ENCODE results near the gene MND1. TPM values are rescaled to one million over a fixed set of nuclear protein-coding genes. Genes with fewer than 3 reads are reported as not detected.

MND1 gene
- total RNA-seq = 1 to 10 TPM in 1 of 5 donors, under 1 TPM in 2, not detected in 2; 0.53 to 1.1 (median 0.70) TPM
- 0.46 TPM for total RNA-seq (2013)
- 0 to 0.37 (median 0) reads per million in 29 experiments for total RNA-seq

- Histone ChIP-seq H3K27me3 (replicated peaks in 1 of 2; ENCODE audit: control insufficient read depth in 2 of 2, extremely low read depth in 1 of 2, insufficient read depth in 2 of 2, low read length in 1 of 2) (no peaks in the 10 kb centered on the region), H3K27ac (ENCODE audit: low read length) (no peak within 1 kb of the TSS), H3K4me3 (ENCODE audit: control insufficient read depth in 1 of 2, extremely low read depth in 1 of 2, low read length in 1 of 2) (peak within 1 kb of the TSS; percentile 82 to 95), H3K36me3 (ENCODE audit: control insufficient read depth in 2 of 2, extremely low read depth in 1 of 2, insufficient read depth in 1 of 2, low read length in 1 of 2) (no peaks in the 10 kb centered on the region), H3K4me1 (ENCODE audit: control insufficient read depth in 1 of 2, extremely low read depth in 1 of 2, insufficient read depth in 2 of 2, low read length in 2 of 2) (peaks cover 6 to 11% of the 10 kb centered on the region in 2 experiments), H3K9me3 (no peaks in the 10 kb centered on the region)
- DNase-seq (peak; percentile 69 to 93 (median 86)), ATAC-seq (replicated peaks in 1 of 4) (peak; percentile 90 to 95 (median 92))
- Mint-ChIP-seq H3K27me3 (peaks cover 0 to 7% of the 10 kb centered on the region in 2 donors), H3K36me3 (no peaks in the 10 kb centered on the region), H3K4me3 (peak within 1 kb of the TSS; percentile 84 to 95 (median 92)), H3K9me3 (no peaks in the 10 kb centered on the region), H3K27ac (peak within 1 kb of the TSS; percentile 49 to 50), H3K4me1 (peaks cover 9 to 30% (median 15%) of the 10 kb centered on the region in 3 donors)
- ChIA-PET POLR2A (no interaction called here), CTCF (interaction anchor here (0.6 to 4.3 kb wide), 10 partner anchors 14 to 406 kb away, joined by 3 to 57 read pairs (median 4); no protein-coding TSS in a partner anchor)
- under 1% methylated on average over 75 of the region's 86 CpGs for WGBS (ENCODE audit: insufficient coverage)
Observed at GRCh38 chr4:153344131-153345011, at the start of gene MND1. TSS of gene MND1 (plus strand) at chr4:153344688. CDS start at chr4:153344738, 50 bp downstream.

GRCh38 chr4:153295131-153295755 lies 49.2 kb upstream of the MND1 start:
- Mint-ChIP-seq H3K4me1 (peaks cover 0 to 6% (median 2%) of the 10 kb centered on the region in 3 donors), H3K4me3 (no peak overlapping the region), H3K27me3 (no peaks in the 10 kb centered on the region), H3K36me3 (peaks cover 39% of the 10 kb centered on the region), H3K9me3 (peaks cover 0 to 13% (median 7%) of the 10 kb centered on the region in 3 donors), H3K27ac (no peak overlapping the region)
- peaks cover 2% of the 10 kb centered on the region for H3K9me3 ChIP-seq
- no peak for ATAC-seq (replicated peaks in 1 of 4)
- no peak overlapping the region for H3K27ac ChIP-seq (ENCODE audit: low read length)
- H3K4me1 ChIP-seq (ENCODE audit: control insufficient read depth in 1 of 2, extremely low read depth in 1 of 2, insufficient read depth in 2 of 2, low read length in 2 of 2) = no peaks in the 10 kb centered on the region
- ChIA-PET CTCF (no interaction called here), POLR2A (no interaction called here)
- no peak overlapping the region for H3K4me3 ChIP-seq (ENCODE audit: control insufficient read depth in 1 of 2, extremely low read depth in 1 of 2, low read length in 1 of 2)
- WGBS (ENCODE audit: insufficient coverage) = 95% methylated on average over 39 of the region's 40 CpGs
- H3K27me3 ChIP-seq (replicated peaks in 1 of 2; ENCODE audit: control insufficient read depth in 2 of 2, extremely low read depth in 1 of 2, insufficient read depth in 2 of 2, low read length in 1 of 2) = no peaks in the 10 kb centered on the region
- H3K36me3 ChIP-seq (ENCODE audit: control insufficient read depth in 2 of 2, extremely low read depth in 1 of 2, insufficient read depth in 1 of 2, low read length in 1 of 2) = peaks cover 0 to 4% of the 10 kb centered on the region in 2 donors
- no peak for DNase-seq

- no peak for ATAC-seq (replicated peaks in 1 of 4)
- peaks cover 43% of the 10 kb centered on the region for H3K36me3 Mint-ChIP-seq
- 64% methylated on average over 4 of the region's 11 CpGs for WGBS (ENCODE audit: insufficient coverage)
- Histone ChIP-seq H3K27ac (ENCODE audit: low read length) (no peak overlapping the region), H3K4me3 (ENCODE audit: control insufficient read depth in 1 of 2, extremely low read depth in 1 of 2, low read length in 1 of 2) (no peak overlapping the region), H3K9me3 (peaks cover 2% of the 10 kb centered on the region), H3K4me1 (ENCODE audit: control insufficient read depth in 1 of 2, extremely low read depth in 1 of 2, insufficient read depth in 2 of 2, low read length in 2 of 2) (no peaks in the 10 kb centered on the region), H3K36me3 (ENCODE audit: control insufficient read depth in 2 of 2, extremely low read depth in 1 of 2, insufficient read depth in 1 of 2, low read length in 1 of 2) (peaks cover 0 to 4% of the 10 kb centered on the region in 2 donors), H3K27me3 (replicated peaks in 1 of 2; ENCODE audit: control insufficient read depth in 2 of 2, extremely low read depth in 1 of 2, insufficient read depth in 2 of 2, low read length in 1 of 2) (no peaks in the 10 kb centered on the region)
- DNase-seq = no peak
- H3K4me1 Mint-ChIP-seq = peaks cover 0 to 6% (median 2%) of the 10 kb centered on the region in 3 donors
- H3K27me3 Mint-ChIP-seq = no peaks in the 10 kb centered on the region
- ChIA-PET CTCF (no interaction called here), POLR2A (no interaction called here)
- H3K9me3 Mint-ChIP-seq = peaks cover 0 to 17% (median 10%) of the 10 kb centered on the region in 3 donors
- H3K4me3 Mint-ChIP-seq = no peak overlapping the region
- no peak overlapping the region for H3K27ac Mint-ChIP-seq
Observed at GRCh38 chr4:153296040-153296823, 48.3 kb upstream of the MND1 start.

DNA sequence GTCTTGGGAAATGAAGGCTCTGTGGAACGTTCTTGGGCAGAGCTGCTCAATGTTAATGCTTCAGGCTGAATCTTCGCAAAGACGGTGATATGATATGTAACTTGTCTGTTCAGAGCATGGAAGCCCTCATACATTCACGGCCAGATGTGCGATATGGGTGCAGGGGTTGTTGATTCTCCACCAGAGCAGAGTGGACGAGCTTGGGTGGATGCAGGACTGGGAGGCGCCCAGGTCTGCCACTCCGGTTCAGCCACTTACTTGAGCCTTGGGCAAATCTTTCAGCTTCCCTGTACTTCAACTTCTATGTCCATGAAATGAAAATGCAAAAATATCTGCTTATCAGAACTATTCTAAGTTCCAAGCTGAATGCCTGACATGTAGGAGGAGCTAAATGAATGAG lies 47.4 kb upstream of the MND1 start:
- Mint-ChIP-seq H3K4me3 (no peak overlapping the region), H3K9me3 (peaks cover 0 to 23% (median 10%) of the 10 kb centered on the region in 3 donors), H3K27me3 (no peaks in the 10 kb centered on the region), H3K36me3 (peaks cover 48% of the 10 kb centered on the region), H3K27ac (no peak overlapping the region), H3K4me1 (peaks cover 0 to 6% (median 2%) of the 10 kb centered on the region in 3 donors)
- ChIA-PET POLR2A (no interaction called here), CTCF (interaction anchor here in 1 of 2 donors (0.6 kb wide), 1 partner anchor 282 kb away, joined by 5 read pairs; no protein-coding TSS in a partner anchor)
- peaks cover 0 to 4% of the 10 kb centered on the region in 2 donors for H3K36me3 ChIP-seq (ENCODE audit: control insufficient read depth in 2 of 2, extremely low read depth in 1 of 2, insufficient read depth in 1 of 2, low read length in 1 of 2)
- 96% methylated on average over 3 of the region's 8 CpGs for WGBS (ENCODE audit: insufficient coverage)
- no peak overlapping the region for H3K27ac ChIP-seq (ENCODE audit: low read length)
- H3K4me3 ChIP-seq (ENCODE audit: control insufficient read depth in 1 of 2, extremely low read depth in 1 of 2, low read length in 1 of 2) = no peak overlapping the region
- ATAC-seq (replicated peaks in 1 of 4) (no peak), DNase-seq (no peak)
- peaks cover 2% of the 10 kb centered on the region for H3K9me3 ChIP-seq
- no peaks in the 10 kb centered on the region for H3K4me1 ChIP-seq (ENCODE audit: control insufficient read depth in 1 of 2, extremely low read depth in 1 of 2, insufficient read depth in 2 of 2, low read length in 2 of 2)
- H3K27me3 ChIP-seq (replicated peaks in 1 of 2; ENCODE audit: control insufficient read depth in 2 of 2, extremely low read depth in 1 of 2, insufficient read depth in 2 of 2, low read length in 1 of 2) = no peaks in the 10 kb centered on the region

- DNase-seq (no peak), ATAC-seq (replicated peaks in 1 of 4) (no peak)
- CTCF ChIA-PET = interaction anchor here in 1 of 2 donors (0.8 kb wide), 1 partner anchor 168 kb away, joined by 3 read pairs; no protein-coding TSS in a partner anchor
- Histone ChIP-seq H3K36me3 (ENCODE audit: control insufficient read depth in 2 of 2, extremely low read depth in 1 of 2, insufficient read depth in 1 of 2, low read length in 1 of 2) (no peaks in the 10 kb centered on the region), H3K27me3 (replicated peaks in 1 of 2; ENCODE audit: control insufficient read depth in 2 of 2, extremely low read depth in 1 of 2, insufficient read depth in 2 of 2, low read length in 1 of 2) (no peaks in the 10 kb centered on the region), H3K27ac (ENCODE audit: low read length) (no peak overlapping the region), H3K9me3 (no peaks in the 10 kb centered on the region), H3K4me1 (ENCODE audit: control insufficient read depth in 1 of 2, extremely low read depth in 1 of 2, insufficient read depth in 2 of 2, low read length in 2 of 2) (no peaks in the 10 kb centered on the region), H3K4me3 (ENCODE audit: control insufficient read depth in 1 of 2, extremely low read depth in 1 of 2, low read length in 1 of 2) (no peak overlapping the region)
- H3K4me1 Mint-ChIP-seq = no peaks in the 10 kb centered on the region
- H3K27ac Mint-ChIP-seq = no peak overlapping the region
- no CpG with 5 or more reads among the region's 1 CpG for WGBS (ENCODE audit: insufficient coverage)
- no peak overlapping the region for H3K4me3 Mint-ChIP-seq
- peaks cover 4% of the 10 kb centered on the region for H3K36me3 Mint-ChIP-seq
- H3K27me3 Mint-ChIP-seq = no peaks in the 10 kb centered on the region
- POLR2A ChIA-PET = no interaction called here
- H3K9me3 Mint-ChIP-seq = no peaks in the 10 kb centered on the region
Observed at GRCh38 chr4:153310793-153311192, 33.7 kb upstream of the MND1 start.

DNA sequence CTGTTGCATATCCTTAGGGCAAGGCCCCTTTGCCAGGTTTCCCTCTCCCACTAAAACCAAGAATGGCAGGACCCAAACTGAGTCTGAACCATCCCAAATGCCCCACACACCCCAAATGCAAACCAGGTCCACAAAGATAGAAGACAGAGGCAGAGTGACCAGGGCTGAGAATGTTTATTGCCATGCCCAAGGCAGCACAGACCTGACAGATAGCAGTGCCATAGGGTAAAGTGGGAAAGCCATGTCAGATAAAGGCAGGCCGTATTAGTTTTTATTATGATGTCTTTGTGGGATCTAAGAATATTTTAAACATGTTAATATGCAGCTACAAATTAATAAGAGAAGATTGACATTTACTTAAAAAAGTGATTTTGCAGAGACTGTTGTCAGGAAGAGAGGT lies 29.6 kb upstream of the MND1 start:
- Mint-ChIP-seq H3K4me3 (no peak overlapping the region), H3K4me1 (no peaks in the 10 kb centered on the region), H3K27ac (no peak overlapping the region), H3K9me3 (no peaks in the 10 kb centered on the region), H3K36me3 (no peaks in the 10 kb centered on the region), H3K27me3 (no peaks in the 10 kb centered on the region)
- H3K36me3 ChIP-seq (ENCODE audit: control insufficient read depth in 2 of 2, extremely low read depth in 1 of 2, insufficient read depth in 1 of 2, low read length in 1 of 2) = no peaks in the 10 kb centered on the region
- ATAC-seq (replicated peaks in 1 of 4) (no peak), DNase-seq (no peak)
- CTCF ChIA-PET = no interaction called here
- WGBS (ENCODE audit: insufficient coverage) = no CpG with 5 or more reads among the region's 1 CpG
- POLR2A ChIA-PET = interaction anchor here in 1 of 2 donors (0.6 kb wide), 1 partner anchor 162 kb away, joined by 3 read pairs; no protein-coding TSS in a partner anchor
- no peaks in the 10 kb centered on the region for H3K4me1 ChIP-seq (ENCODE audit: control insufficient read depth in 1 of 2, extremely low read depth in 1 of 2, insufficient read depth in 2 of 2, low read length in 2 of 2)
- H3K9me3 ChIP-seq = no peaks in the 10 kb centered on the region
- H3K27ac ChIP-seq (ENCODE audit: low read length) = no peak overlapping the region
- H3K27me3 ChIP-seq (replicated peaks in 1 of 2; ENCODE audit: control insufficient read depth in 2 of 2, extremely low read depth in 1 of 2, insufficient read depth in 2 of 2, low read length in 1 of 2) = no peaks in the 10 kb centered on the region
- no peak overlapping the region for H3K4me3 ChIP-seq (ENCODE audit: control insufficient read depth in 1 of 2, extremely low read depth in 1 of 2, low read length in 1 of 2)
